ENCODE measurements around the gene SLC30A4. TPM values are rescaled to one million over a fixed set of nuclear protein-coding genes. Genes with fewer than 3 reads are reported as not detected.
"Not testable (repeated sequence)": the region's sequence is repeated elsewhere in the genome, so short reads cannot be mapped to it uniquely, and the experiment has no call there.

Gene SLC30A4
- total RNA-seq, 3 donors from 2014 or later, result 10.4 to 17.2 (median 16.6) TPM

GRCh38 chr15:45539680-45540079 is 17.1 kb upstream of the SLC30A4 start:
- Histone ChIP-seq H3K4me1 (ENCODE audit: low read depth) (no peaks in the 10 kb centered on the region), H3K4me3 (no peak overlapping the region), H3K9me3 (no peaks in the 10 kb centered on the region), H3K36me3 (ENCODE audit: low read depth) (no peaks in the 10 kb centered on the region)
- intact Hi-C loops (cut with DNase I, micrococcal nuclease), result no loop called here
- DNase-seq (no peak), ATAC-seq (peak; percentile 88)
- TF ChIP-seq, protein P1, sequence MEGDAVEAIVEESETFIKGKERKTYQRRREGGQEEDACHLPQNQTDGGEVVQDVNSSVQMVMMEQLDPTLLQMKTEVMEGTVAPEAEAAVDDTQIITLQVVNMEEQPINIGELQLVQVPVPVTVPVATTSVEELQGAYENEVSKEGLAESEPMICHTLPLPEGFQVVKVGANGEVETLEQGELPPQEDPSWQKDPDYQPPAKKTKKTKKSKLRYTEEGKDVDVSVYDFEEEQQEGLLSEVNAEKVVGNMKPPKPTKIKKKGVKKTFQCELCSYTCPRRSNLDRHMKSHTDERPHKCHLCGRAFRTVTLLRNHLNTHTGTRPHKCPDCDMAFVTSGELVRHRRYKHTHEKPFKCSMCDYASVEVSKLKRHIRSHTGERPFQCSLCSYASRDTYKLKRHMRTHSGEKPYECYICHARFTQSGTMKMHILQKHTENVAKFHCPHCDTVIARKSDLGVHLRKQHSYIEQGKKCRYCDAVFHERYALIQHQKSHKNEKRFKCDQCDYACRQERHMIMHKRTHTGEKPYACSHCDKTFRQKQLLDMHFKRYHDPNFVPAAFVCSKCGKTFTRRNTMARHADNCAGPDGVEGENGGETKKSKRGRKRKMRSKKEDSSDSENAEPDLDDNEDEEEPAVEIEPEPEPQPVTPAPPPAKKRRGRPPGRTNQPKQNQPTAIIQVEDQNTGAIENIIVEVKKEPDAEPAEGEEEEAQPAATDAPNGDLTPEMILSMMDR (IDR thresholded peaks at IDR 0.05), result no peak

DNA sequence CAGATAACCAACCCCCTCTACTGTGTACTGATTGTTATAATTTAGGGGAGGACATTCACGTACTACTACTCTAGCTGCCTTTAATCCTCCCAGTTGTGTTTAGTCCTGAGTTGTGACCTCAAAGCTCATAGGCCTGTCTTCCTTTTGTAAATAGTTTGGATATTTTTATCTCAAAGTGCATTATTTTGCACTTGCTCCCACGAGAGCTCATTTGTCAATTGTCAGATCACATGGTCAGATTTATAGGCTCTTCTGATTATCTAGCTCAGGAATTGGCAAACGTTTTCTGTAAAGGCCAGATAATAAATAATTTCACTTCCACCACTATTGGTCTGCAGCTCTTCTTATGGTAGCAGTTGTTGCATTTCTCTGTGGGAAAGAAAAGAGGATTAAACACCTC is 14.4 kb upstream of the SLC30A4 start:
- Histone ChIP-seq H3K36me3 (ENCODE audit: low read depth) (no peaks in the 10 kb centered on the region), H3K9me3 (no peaks in the 10 kb centered on the region), H3K4me3 (no peak overlapping the region), H3K4me1 (ENCODE audit: low read depth) (no peaks in the 10 kb centered on the region)
- TF ChIP-seq, protein P1 (IDR thresholded peaks at IDR 0.05), result no peak
- ATAC-seq (no peak), DNase-seq (no peak)
- intact Hi-C loops (cut with DNase I, micrococcal nuclease), result no loop called here

DNA sequence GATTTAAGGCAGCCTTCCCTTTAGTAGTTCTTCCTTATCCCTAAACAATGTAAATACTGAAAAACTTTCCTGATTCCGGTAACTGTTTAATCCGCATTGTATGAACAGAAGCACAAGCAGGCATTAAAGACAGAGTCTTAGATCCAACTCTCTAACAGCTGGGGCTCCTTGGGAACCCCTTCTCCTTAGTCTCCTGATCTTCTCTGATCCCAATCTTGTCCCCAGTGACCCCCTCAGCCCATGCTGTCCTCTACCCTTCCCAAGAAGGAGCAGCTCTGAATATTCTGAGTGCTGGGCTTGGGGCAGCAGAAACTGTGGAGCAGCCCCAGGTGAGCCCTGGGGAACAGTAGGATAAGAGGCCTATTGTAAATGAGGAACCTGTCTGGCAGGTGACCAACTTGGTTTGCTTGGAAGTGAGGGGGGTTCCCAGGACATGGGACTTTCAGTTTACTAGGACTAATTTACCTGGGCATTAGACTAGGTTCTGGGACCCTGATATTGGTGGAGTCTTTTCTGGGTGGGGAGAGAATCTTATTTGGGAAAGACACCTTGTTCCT is 13.0 kb upstream of the SLC30A4 start:
- no peak overlapping the region for H3K4me3 ChIP-seq
- no peaks in the 10 kb centered on the region for H3K4me1 ChIP-seq (ENCODE audit: low read depth)
- intact Hi-C loops (cut with DNase I, micrococcal nuclease), result no loop called here
- H3K36me3 ChIP-seq (ENCODE audit: low read depth), result no peaks in the 10 kb centered on the region
- TF ChIP-seq, protein P1 (IDR thresholded peaks at IDR 0.05), result no peak
- DNase-seq (no peak), ATAC-seq (peak; percentile 36)
- H3K9me3 ChIP-seq, result no peaks in the 10 kb centered on the region

DNA sequence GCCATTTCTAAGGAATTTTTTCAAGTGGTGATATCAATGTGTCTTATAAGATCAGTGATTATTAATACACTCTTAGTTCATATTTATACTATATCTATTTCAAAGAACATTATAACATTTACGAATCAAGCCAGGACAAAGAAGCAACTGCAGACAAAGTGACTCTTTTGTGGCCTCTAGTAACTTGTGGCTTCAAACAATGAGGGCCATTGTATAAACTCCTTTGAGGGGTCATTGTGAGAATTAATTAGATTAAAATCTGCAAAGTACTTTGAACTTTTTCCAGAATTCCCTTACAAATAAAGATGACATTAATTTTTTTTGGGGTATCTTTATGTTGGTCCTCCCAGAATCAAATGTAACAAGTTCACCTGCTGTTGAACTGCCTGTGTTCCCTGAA is 12.3 kb upstream of the SLC30A4 start:
- H3K4me3 ChIP-seq, result no peak overlapping the region
- H3K9me3 ChIP-seq, result no peaks in the 10 kb centered on the region
- H3K36me3 ChIP-seq (ENCODE audit: low read depth), result no peaks in the 10 kb centered on the region
- intact Hi-C loops (cut with DNase I, micrococcal nuclease), result no loop called here
- TF ChIP-seq, protein P1 (IDR thresholded peaks at IDR 0.05), result no peak
- DNase-seq (no peak), ATAC-seq (no peak)
- no peaks in the 10 kb centered on the region for H3K4me1 ChIP-seq (ENCODE audit: low read depth)

GRCh38 chr15:45532892-45533291 is 10.3 kb upstream of the SLC30A4 start:
- ATAC-seq; intact Hi-C loops (cut with DNase I, micrococcal nuclease); H3K9me3 ChIP-seq; H3K4me1 ChIP-seq (ENCODE audit: low read depth); H3K36me3 ChIP-seq (ENCODE audit: low read depth); H3K4me3 ChIP-seq; DNase-seq: not testable (repeated sequence)

- TF ChIP-seq, protein P1 (IDR thresholded peaks at IDR 0.05), result no peak
- Histone ChIP-seq H3K36me3 (ENCODE audit: low read depth) (no peaks in the 10 kb centered on the region), H3K9me3 (no peaks in the 10 kb centered on the region), H3K4me3 (no peak overlapping the region), H3K4me1 (ENCODE audit: low read depth) (no peaks in the 10 kb centered on the region)
- no peak for DNase-seq
- peak; percentile 74 for ATAC-seq
- intact Hi-C loops (cut with DNase I, micrococcal nuclease), result no loop called here
These were observed 7.1 kb upstream of the SLC30A4 start for GRCh38 chr15:45529613-45530012.

Data from mucosa of descending colon (tissue), 3 donors.